Pons (tissue), 1 donor: ENCODE results near the gene WDR1.

Source experiments
- DNase-seq: peaks from one replicate; pipeline ENCODE4 v3.0.0-alpha.2; 2016; ENCODE audit warnings: low spot score

WDR1 gene

DNA sequence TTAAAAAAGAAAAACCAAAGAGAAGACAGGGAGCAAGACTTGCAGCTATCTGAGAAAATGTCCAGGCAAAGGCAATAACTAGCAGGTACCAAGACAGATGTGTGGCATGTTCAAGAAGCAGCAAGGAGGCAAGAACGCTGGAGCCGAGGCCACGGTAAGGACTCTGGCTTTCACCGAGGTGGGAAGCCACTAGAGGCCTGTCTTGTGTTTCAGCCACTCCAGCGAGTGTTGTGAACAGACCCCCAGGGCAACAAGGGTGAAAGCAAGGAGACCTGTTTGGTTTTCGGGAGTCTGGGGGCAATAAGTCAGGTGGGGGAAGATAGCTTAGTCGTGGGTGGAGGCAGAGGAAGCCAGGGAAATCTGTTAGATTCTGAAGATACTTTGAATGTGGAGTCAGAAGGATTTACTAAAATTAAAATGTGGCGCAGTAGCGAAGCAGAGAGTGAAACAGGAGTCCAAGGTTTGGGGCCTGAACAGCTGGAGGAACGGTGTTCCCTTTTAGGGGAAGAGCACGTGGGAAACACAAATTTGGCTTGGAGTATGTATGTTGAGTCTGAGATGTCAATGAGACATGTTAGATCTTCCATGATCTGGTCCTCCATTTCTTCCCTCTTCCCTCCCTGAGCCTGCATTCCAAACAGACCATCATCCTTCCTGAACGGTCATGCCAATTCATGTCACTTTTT is 3.1 kb downstream of the WDR1 start:
- DNase-seq: no peak

GRCh38 chr4:10112658-10113284 is 3.8 kb downstream of the WDR1 start:
- no peak for DNase-seq

DNA sequence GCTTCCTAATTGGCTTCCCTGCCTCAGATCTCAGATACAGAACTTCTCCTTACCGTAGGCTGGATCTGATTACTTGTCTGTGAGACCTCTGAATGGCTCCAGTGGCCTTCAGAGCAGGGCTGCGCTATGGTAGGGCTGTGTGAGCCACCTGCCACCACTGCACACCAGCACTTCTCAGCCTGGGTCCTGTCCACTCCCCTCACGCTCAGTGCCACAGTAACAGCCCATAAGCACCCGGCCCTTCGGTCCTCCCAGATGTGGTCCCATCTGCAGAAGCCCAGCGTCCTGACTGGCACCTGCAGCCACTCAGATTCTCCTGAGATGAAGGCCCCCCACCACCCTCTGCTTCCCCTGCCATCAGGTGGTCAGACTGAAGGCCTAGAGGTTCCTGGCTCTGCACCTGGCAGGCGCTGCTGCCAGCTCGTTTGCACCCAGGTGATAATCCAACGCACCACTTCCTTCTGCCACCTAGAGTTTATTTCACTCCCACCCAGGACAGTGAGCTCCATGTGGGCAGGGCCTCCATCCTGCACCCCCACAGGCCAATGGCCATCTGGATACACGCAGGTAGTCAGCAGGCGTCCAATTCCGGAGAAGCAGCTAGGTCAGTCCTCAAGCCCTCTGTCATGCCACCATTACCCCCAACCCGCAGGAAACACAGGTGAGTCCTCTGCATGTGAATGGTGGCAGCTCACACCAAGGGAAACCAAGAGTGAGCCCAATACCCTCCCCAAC is 5.4 kb downstream of the WDR1 start:
- no peak for DNase-seq

GRCh38 chr4:10109995-10110670 is 6.5 kb downstream of the WDR1 start:
- no peak for DNase-seq

DNA sequence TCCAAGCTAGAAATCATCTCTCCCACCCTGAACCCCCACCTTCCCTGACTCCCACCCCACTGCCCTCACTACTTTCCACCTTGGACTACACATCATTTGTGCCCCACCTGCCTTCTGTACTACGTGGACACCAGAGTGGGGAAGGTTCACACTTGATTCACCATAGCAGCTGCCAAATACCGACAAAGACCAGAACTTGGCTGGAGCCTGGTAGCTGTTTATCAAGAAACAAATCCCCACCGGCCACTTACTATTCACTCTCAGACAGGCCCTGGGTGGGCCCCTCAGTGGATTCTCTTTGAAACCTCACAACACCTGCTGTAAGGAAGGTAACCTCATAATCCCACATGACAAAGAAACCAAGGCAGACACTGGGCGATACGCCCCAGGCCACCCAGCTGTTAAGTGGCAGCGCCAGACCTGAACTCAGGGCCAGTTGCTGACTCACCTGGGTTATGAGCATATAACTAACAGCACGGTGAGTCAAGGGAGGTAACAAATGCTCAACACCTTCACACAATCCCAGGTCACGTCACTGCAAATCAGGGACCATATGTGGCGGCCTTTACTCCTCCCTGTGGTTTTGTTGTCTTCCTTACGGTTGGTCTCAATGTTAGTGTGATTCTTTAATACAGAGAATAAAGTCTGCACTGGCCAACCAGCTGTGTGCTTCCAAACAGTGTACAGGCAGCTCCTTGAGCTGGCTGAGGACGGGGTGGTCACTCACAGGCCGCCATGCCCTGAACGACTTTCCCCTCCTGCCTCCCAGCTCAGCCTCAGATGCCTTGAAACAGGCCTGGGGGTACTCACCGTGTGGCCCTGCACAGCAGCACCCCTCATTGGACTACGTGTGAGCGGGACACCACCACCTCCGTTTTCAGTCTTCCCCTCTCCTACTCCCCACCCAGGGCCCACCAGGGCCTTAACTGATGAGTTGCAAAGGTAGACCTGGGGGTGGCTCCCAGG is 7.5 kb downstream of the WDR1 start:
- no peak for DNase-seq

GRCh38 chr4:10108391-10108790 is 8.2 kb downstream of the WDR1 start:
- no peak for DNase-seq

GRCh38 chr4:10107111-10108091 is 9.2 kb downstream of the WDR1 start:
- DNase-seq: no peak

- no peak for DNase-seq
These were observed 10.1 kb downstream of the WDR1 start for GRCh38 chr4:10106421-10107039.

GRCh38 chr4:10105920-10106319 is 10.7 kb downstream of the WDR1 start:
- no peak for DNase-seq

DNA sequence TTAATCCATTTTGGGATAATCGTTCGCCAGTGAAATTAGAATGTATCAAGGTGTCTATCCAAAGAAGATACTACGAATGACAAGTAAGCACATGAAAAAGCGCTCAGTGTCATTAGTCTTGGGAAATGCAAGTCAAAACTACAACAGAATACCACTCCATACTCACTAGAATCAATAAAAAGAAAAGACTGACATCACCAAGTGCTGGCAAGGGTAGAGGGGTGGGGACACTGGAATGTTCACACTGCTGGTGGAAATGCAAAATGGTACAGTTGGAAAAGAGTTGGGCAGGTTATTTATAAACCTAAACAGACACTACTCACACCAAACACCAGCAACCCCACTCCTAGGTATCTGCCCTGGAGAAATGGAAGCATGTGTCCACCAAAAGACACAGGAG is 11.2 kb downstream of the WDR1 start:
- no peak for DNase-seq

- no peak for DNase-seq
These were observed 11.7 kb downstream of the WDR1 start for GRCh38 chr4:10104991-10105276.

- DNase-seq: no peak
These were observed 12.2 kb downstream of the WDR1 start for GRCh38 chr4:10104211-10104990.

- DNase-seq: no peak
These were observed 13.9 kb downstream of the WDR1 start for GRCh38 chr4:10102474-10103332.

- DNase-seq: no peak
These were observed 14.7 kb downstream of the WDR1 start for GRCh38 chr4:10101671-10102473.

DNA sequence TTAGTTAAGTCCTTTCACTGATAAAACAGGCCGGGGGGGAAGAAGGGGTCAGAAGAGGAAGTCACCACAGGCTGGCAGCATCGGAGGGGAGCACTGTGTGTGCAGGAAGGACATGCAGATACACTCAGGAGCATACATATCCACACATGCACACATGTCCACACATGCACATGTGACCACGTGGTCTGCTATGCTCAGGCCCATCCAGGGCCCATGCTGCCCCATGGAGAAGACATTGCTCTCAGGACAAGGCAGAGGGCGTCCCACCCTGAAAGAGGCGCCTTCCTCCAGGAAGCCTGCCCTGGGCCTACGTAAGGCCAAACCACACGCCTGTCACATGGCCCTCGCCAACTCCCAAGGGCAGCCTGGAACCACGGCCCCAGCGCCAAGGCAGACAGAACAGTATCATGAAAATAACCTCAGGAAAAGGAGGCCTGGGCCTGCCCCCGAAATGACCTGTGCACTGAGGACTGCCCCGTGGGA is 15.8 kb downstream of the WDR1 start:
- DNase-seq: peak; percentile 53

DNA sequence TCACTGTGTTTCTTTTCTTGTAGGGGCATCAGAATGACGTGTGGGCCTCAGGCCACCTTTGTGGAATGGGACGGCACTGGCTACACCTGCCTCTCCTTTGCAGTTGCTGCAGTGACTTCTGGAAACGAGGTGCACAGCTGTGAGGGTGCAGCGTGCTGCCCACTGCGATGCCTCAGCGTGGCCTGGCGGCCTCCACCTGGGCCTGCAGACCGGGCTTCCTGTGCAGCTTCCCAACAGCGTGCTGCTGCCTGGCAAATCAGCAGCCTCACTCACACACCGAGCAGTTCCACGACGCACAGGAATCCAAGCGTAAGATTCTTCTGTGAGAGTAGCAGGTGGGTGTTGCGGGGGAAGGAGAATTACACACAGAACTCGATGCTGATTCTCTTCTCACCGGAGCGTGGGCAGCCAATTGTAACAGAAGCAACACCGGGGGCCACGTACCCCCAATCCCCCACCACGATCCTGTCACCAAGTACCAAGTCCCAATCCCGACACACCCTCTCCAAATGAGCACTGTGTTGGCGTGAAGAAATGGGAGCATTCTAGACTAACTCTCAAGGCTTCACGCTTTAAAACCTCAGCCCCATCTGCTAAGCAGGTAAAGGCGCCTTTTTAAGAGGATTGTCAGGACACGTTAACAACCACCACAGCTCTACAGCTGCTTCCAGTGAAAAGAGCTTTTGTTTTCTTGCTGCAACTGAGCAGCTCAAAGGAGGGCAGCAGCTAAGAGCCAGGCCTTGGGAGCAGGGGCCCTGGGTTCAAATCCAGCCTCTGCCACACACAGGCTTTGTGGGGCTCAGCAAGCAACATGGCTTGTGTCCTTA is 16.9 kb downstream of the WDR1 start:
- DNase-seq: no peak
